Smooth muscle cell (in vitro differentiated cells): ENCODE results near the gene FOXD4L1. TPM values are rescaled to one million over a fixed set of nuclear protein-coding genes. Genes with fewer than 3 reads are reported as not detected.
"Not testable (repeated sequence)": the region's sequence is repeated elsewhere in the genome, so short reads cannot be mapped to it uniquely, and the experiment has no call there.

Experiments
- DNase-seq: peaks from one replicate; lab custom pipeline; 2025; ENCODE audit not compliant: unreplicated experiment; lab: John Stamatoyannopoulos, UW
- H2AFZ ChIP-seq: fragments of 200-600 bp; sonication (generic); 2 replicates; pipeline ENCODE4 v1.6.0; 2016; ENCODE audit warnings: antibody characterized with exemption, low read depth, mild to moderate bottlenecking
- H3F3A ChIP-seq: fragments of 200-600 bp; sonication (generic); 2 replicates; pipeline ENCODE4 v1.6.0; 2017; ENCODE audit warnings: antibody characterized with exemption, low read depth
- H3K27ac ChIP-seq: fragments of 200-600 bp; sonication (generic); 2 replicates; pipeline ENCODE4 v1.5.1; 2016; ENCODE audit warnings: low read depth, mild to moderate bottlenecking
- H3K27me3 ChIP-seq: fragments of 200-600 bp; sonication (generic); 2 replicates; pipeline ENCODE4 v1.6.1; 2016; ENCODE audit warnings: low read depth, mild to moderate bottlenecking
- H3K36me3 ChIP-seq: fragments of 200-600 bp; sonication (generic); 2 replicates; pipeline ENCODE4 v1.5.1; 2016; ENCODE audit warnings: low read depth
- H3K4me1 ChIP-seq: fragments of 200-600 bp; sonication (generic); 2 replicates; pipeline ENCODE4 v1.5.1; 2016; ENCODE audit warnings: low read depth
- H3K4me2 ChIP-seq: fragments of 200-600 bp; sonication (generic); 2 replicates; pipeline ENCODE4 v1.6.0; 2016; ENCODE audit warnings: mild to moderate bottlenecking
- H3K4me3 ChIP-seq: fragments of 200-600 bp; sonication (generic); 2 replicates; pipeline ENCODE4 v1.5.1; 2016; ENCODE audit warnings: mild to moderate bottlenecking
- H3K79me2 ChIP-seq: fragments of 200-600 bp; sonication (generic); 2 replicates; pipeline ENCODE4 v1.6.0; 2016; ENCODE audit warnings: low read depth, mild to moderate bottlenecking
- H3K9ac ChIP-seq: fragments of 200-600 bp; sonication (generic); 2 replicates; pipeline ENCODE4 v1.6.0; 2016; ENCODE audit warnings: low read depth
- H3K9me3 ChIP-seq: fragments of 200-600 bp; sonication (generic); replicated peaks from 2 replicates; pipeline ENCODE4 v1.5.1; 2016; ENCODE audit warnings: low read depth
- H4K20me1 ChIP-seq: fragments of 200-600 bp; sonication (generic); 2 replicates; pipeline ENCODE4 v1.6.0; 2016; ENCODE audit warnings: low read depth
- WGBS: methylation state at CpG from one replicate; pipeline ENCODE4 v1.1.7; 2016; ENCODE audit warnings: low lambda C conversion rate; 5-methylcytosine and 5-hydroxymethylcytosine counted together
- polyA plus RNA-seq: library from polyadenylated mRNA; unstranded; fragments of >200 nt; fragmentation: Nextera tagmentation; extraction: Ambion mirVana; gene quantifications from 2 replicates; pipeline ENCODE4 v1.2.1, GENCODE V29; 2016
- total RNA-seq: library from RNA; depleted of rRNA; stranded (reverse); fragments of >200 nt; gene quantifications from 2 replicates; pipeline ENCODE4 v1.2.3, GENCODE V29; 2014

The FOXD4L1 gene
- total and polyA plus RNA-seq, 2 experiments from 2014 or later, result not detected

- H4K20me1 ChIP-seq, H3K79me2 ChIP-seq, H3K4me1 ChIP-seq, H3K27me3 ChIP-seq, H3K36me3 ChIP-seq, H3K4me3 ChIP-seq, H3K27ac ChIP-seq, H3K9ac ChIP-seq, H3K4me2 ChIP-seq, H3K9me3 ChIP-seq, DNase-seq, H2AFZ ChIP-seq, H3F3A ChIP-seq: not testable (repeated sequence)
- WGBS, result 51% methylated on average over 6 of the region's 6 CpGs
Observed at GRCh38 chr2:113536573-113536972, 38.1 kb downstream of the FOXD4L1 start.

GRCh38 chr2:113540834-113541203, 42.4 kb downstream of the FOXD4L1 start:
- H3K4me2 ChIP-seq, result peak overlapping the region; percentile 92
- DNase-seq, H3K4me1 ChIP-seq, H3K27me3 ChIP-seq, H2AFZ ChIP-seq, H3K9me3 ChIP-seq, H4K20me1 ChIP-seq, H3K36me3 ChIP-seq, H3K9ac ChIP-seq, H3K4me3 ChIP-seq, H3K79me2 ChIP-seq, H3K27ac ChIP-seq, H3F3A ChIP-seq: not testable (repeated sequence)
- 30% methylated on average over 5 of the region's 5 CpGs for WGBS

- not testable (repeated sequence) for H3F3A ChIP-seq, H3K79me2 ChIP-seq, DNase-seq, H3K9me3 ChIP-seq, H3K36me3 ChIP-seq, H4K20me1 ChIP-seq, H3K27ac ChIP-seq, H3K27me3 ChIP-seq, H3K4me1 ChIP-seq
- Histone ChIP-seq H3K9ac (peak overlapping the region; percentile 27), H2AFZ (peak overlapping the region; percentile 70), H3K4me3 (peak overlapping the region; percentile 65), H3K4me2 (peak overlapping the region; percentile 92)
- WGBS, result under 1% methylated on average over 43 of the region's 71 CpGs
Observed at GRCh38 chr2:113541204-113541975, 42.9 kb downstream of the FOXD4L1 start.

GRCh38 chr2:113541976-113542485, 43.6 kb downstream of the FOXD4L1 start:
- H2AFZ ChIP-seq, result not testable (repeated sequence)

GRCh38 chr2:113542529-113542928, 44.1 kb downstream of the FOXD4L1 start:
- H3K36me3 ChIP-seq, H3K27me3 ChIP-seq, H3K9me3 ChIP-seq, H3K27ac ChIP-seq, H3F3A ChIP-seq, H3K4me1 ChIP-seq, DNase-seq, H4K20me1 ChIP-seq, H3K79me2 ChIP-seq, H2AFZ ChIP-seq, H3K9ac ChIP-seq: not testable (repeated sequence)
- Histone ChIP-seq H3K4me2 (peak overlapping the region; percentile 92), H3K4me3 (peak overlapping the region; percentile 65)
- 16% methylated on average over 9 of the region's 9 CpGs for WGBS

More at GRCh38 chr2:113541976-113542485, 43.6 kb downstream of the FOXD4L1 start:
- not testable (repeated sequence) for H3K9ac ChIP-seq, DNase-seq, H3K36me3 ChIP-seq, H3K9me3 ChIP-seq, H3K4me1 ChIP-seq, H3K79me2 ChIP-seq, H3K27me3 ChIP-seq, H3K27ac ChIP-seq, H4K20me1 ChIP-seq, H3F3A ChIP-seq
- H3K4me3 ChIP-seq, result peak overlapping the region; percentile 65
- 4% methylated on average over 50 of the region's 64 CpGs for WGBS
- peak overlapping the region; percentile 92 for H3K4me2 ChIP-seq

Other genes starting within 250 kb of the FOXD4L1 start
- gene PAX8, start 219.7 kb upstream of the FOXD4L1 start, total RNA-seq, result not detected in 2 replicates
- 0.34 TPM in 1 of 2 replicates, not detected in the other for gene PAX8, start 219.7 kb upstream of the FOXD4L1 start, polyA plus RNA-seq
- gene ZNG1B, start 61.0 kb upstream of the FOXD4L1 start, total RNA-seq, result 24.4 and 37.0 TPM in 2 replicates
- 48.6 and 52.0 TPM in 2 replicates for gene ZNG1B, start 61.0 kb upstream of the FOXD4L1 start, polyA plus RNA-seq
- 11.3 and 13.5 TPM in 2 replicates for gene RABL2A, start 128.6 kb downstream of the FOXD4L1 start, total RNA-seq
- gene RABL2A, start 128.6 kb downstream of the FOXD4L1 start, polyA plus RNA-seq, result 10.9 and 11.8 TPM in 2 replicates